CD14-positive monocyte (primary cell): ENCODE measurements around the gene RPL7A. TPM values are rescaled to one million over a fixed set of nuclear protein-coding genes. Genes with fewer than 3 reads are reported as not detected.

ENCODE experiments used
- DNase-seq, 3 donors: peaks; one replicate each; pipeline ENCODE4 v3.0.0-alpha.2; 2011 to 2022
- H2AFZ ChIP-seq: 2 replicates; pipeline ENCODE4 v1.6.0; 2012; ENCODE audit warnings: mild to moderate bottlenecking, low read depth, low read length, inconsistent platforms; ENCODE audit not compliant: insufficient read depth, poor library complexity, severe bottlenecking
- H3K27ac ChIP-seq, 2 donors: 1 replicate in 1 of 2; 2 replicates in 1 of 2; pipeline ENCODE4 v1.5.1; 2012 to 2013; ENCODE audit warnings: low read length in 2 of 2, control low read depth in 1 of 2, inconsistent platforms in 1 of 2, low read depth in 1 of 2, mild to moderate bottlenecking in 1 of 2
- H3K27me3 ChIP-seq, 2 donors: one replicate each; pipeline versions ENCODE4 v1.6.0 to v1.6.1; 2011 to 2013; ENCODE audit warnings: low read length in 2 of 2; ENCODE audit not compliant: control insufficient read depth in 2 of 2, insufficient read depth in 2 of 2
- H3K36me3 ChIP-seq, 2 donors: replicated peaks in 1 of 2; 1 replicate in 1 of 2; 2 replicates in 1 of 2; pipeline versions ENCODE4 v1.5.1 to v1.6.1; 2012 to 2013; ENCODE audit warnings: low read length in 2 of 2, control low read depth in 1 of 2, inconsistent platforms in 1 of 2, mild to moderate bottlenecking in 1 of 2; ENCODE audit not compliant: insufficient read depth in 2 of 2, control insufficient read depth in 1 of 2
- H3K4me1 ChIP-seq, 2 donors: 1 replicate in 1 of 2; 2 replicates in 1 of 2; pipeline versions ENCODE4 v1.5.1 to v1.6.1; 2012 to 2013; ENCODE audit warnings: low read length in 2 of 2, control low read depth in 1 of 2, inconsistent platforms in 1 of 2, mild to moderate bottlenecking in 1 of 2, moderate library complexity in 1 of 2; ENCODE audit not compliant: insufficient read depth in 2 of 2, control insufficient read depth in 1 of 2
- H3K4me2 ChIP-seq: replicated peaks from 2 replicates; pipeline ENCODE3; 2012; ENCODE audit warnings: low read length, moderate library complexity, mild to moderate bottlenecking; ENCODE audit not compliant: poor library complexity, severe bottlenecking; ENCODE audit errors: extremely low read depth
- H3K4me3 ChIP-seq, 3 experiments: fragments of 200-600 bp in 1 of 3; sonication (generic) in 1 of 3; replicated peaks in 1 of 3; 1 replicate in 2 of 3; 2 replicates in 1 of 3; pipeline ENCODE4 v1.5.1; 2011 to 2013; ENCODE audit warnings: low read length in 3 of 3, mild to moderate bottlenecking in 3 of 3, control low read depth in 2 of 3, low read depth in 2 of 3, inconsistent platforms in 1 of 3, moderate library complexity in 1 of 3
- H3K79me2 ChIP-seq: 2 replicates; pipeline ENCODE4 v1.6.0; 2012; ENCODE audit warnings: mild to moderate bottlenecking, control low read depth, inconsistent platforms, low read length, moderate library complexity; ENCODE audit not compliant: insufficient read depth
- H3K9ac ChIP-seq: 2 replicates; pipeline ENCODE4 v1.6.0; 2017; ENCODE audit warnings: low read length, mild to moderate bottlenecking; ENCODE audit not compliant: insufficient read depth, poor library complexity, severe bottlenecking
- H3K9me3 ChIP-seq, 2 donors: replicated peaks in 1 of 2; 1 replicate in 1 of 2; 2 replicates in 1 of 2; pipeline versions ENCODE4 v1.5.1 to v1.6.1; 2012 to 2013; ENCODE audit warnings: low read length in 2 of 2, control low read depth in 1 of 2; ENCODE audit not compliant: control insufficient read depth in 1 of 2, insufficient read depth in 1 of 2
- H4K20me1 ChIP-seq: 2 replicates; pipeline ENCODE4 v1.6.0; 2012; ENCODE audit warnings: mild to moderate bottlenecking, low read length, control low read depth, moderate library complexity; ENCODE audit not compliant: insufficient read depth
- H3K27ac Mint-ChIP-seq, 7 donors: one replicate each; pipeline ENCODE4 v1.8.0; 2020; ENCODE audit warnings: mild to moderate bottlenecking in 7 of 7, mixed read lengths in 7 of 7, moderate library complexity in 6 of 7, inconsistent platforms in 2 of 7
- H3K27me3 Mint-ChIP-seq, 3 donors: one replicate each; pipeline ENCODE4 v1.8.0; 2021 to 2022; ENCODE audit warnings: low read depth in 3 of 3, mild to moderate bottlenecking in 3 of 3, mixed read lengths in 3 of 3, moderate library complexity in 3 of 3, inconsistent platforms in 1 of 3
- H3K36me3 Mint-ChIP-seq, 2 donors: one replicate each; pipeline ENCODE4 v1.8.0; 2020; ENCODE audit warnings: mixed read lengths in 2 of 2, inconsistent platforms in 1 of 2, mild to moderate bottlenecking in 1 of 2
- H3K4me1 Mint-ChIP-seq: one replicate; pipeline ENCODE4 v1.8.0; 2020; ENCODE audit warnings: mild to moderate bottlenecking, mixed read lengths
- H3K4me3 Mint-ChIP-seq, 2 donors: one replicate each; pipeline ENCODE4 v1.8.0; 2020; ENCODE audit warnings: mild to moderate bottlenecking in 2 of 2, mixed read lengths in 2 of 2, moderate library complexity in 1 of 2
- H3K9me3 Mint-ChIP-seq, 7 donors: one replicate each; pipeline ENCODE4 v1.8.0; 2020 to 2022; ENCODE audit warnings: mixed read lengths in 7 of 7, mild to moderate bottlenecking in 6 of 7, moderate library complexity in 6 of 7, inconsistent platforms in 2 of 7
- WGBS: methylation state at CpG from one replicate; pipeline ENCODE4 v1.1.5; 2013; ENCODE audit warnings: missing lambda C conversion rate; ENCODE audit not compliant: insufficient coverage; 5-methylcytosine and 5-hydroxymethylcytosine counted together
- intact Hi-C, 2 donors: fragments of 100-400 bp; cut with micrococcal nuclease; formaldehyde crosslinking; loops; one replicate each; pipeline versions ENCODE4 v1.15.0 to v1.15.1; 2023
- polyA plus RNA-seq, 3 donors: library from polyadenylated mRNA; depleted of rRNA in 1 of 3; unstranded in 2 of 3; stranded (reverse) in 1 of 3; fragments of 300-500 nt in 2 of 3; fragments of >200 nt in 1 of 3; fragmentation: Illumina TruSeq in 2 of 3; gene quantifications; 1 replicate in 2 of 3; 2 replicates in 1 of 3; pipeline ENCODE4 v1.2.3, GENCODE V29; 2012 to 2021
- TF ChIP-seq, protein P1 (sequence below): fragments of 200-600 bp; IDR thresholded peaks from one replicate; pipeline ENCODE4 v1.8.0; 2022; ENCODE audit warnings: antibody characterized with exemption, mild to moderate bottlenecking

Gene RPL7A
- polyA plus RNA-seq, 3 donors: 390 to 2,322 (median 437) TPM

GRCh38 chr9:133359399-133360175 lies 11.6 kb downstream of the RPL7A start:
- Mint-ChIP-seq H3K4me1 (peaks cover 37% of the 10 kb centered on the region), H3K9me3 (peaks cover 0 to 1% (median 0%) of the 10 kb centered on the region in 7 donors), H3K4me3 (no peak overlapping the region), H3K36me3 (peaks cover 51 to 58% of the 10 kb centered on the region in 2 donors), H3K27ac (peak overlapping the region in 6 of 7 donors; percentile 12 to 63 (median 55)), H3K27me3 (peaks cover 0 to 2% (median 0%) of the 10 kb centered on the region in 3 donors)
- no peak overlapping the region for H3K27ac ChIP-seq
- no peak overlapping the region for H3K9ac ChIP-seq
- H3K36me3 ChIP-seq: peaks cover 43 to 56% of the 10 kb centered on the region in 2 donors
- no peak overlapping the region for H3K4me3 ChIP-seq
- H3K9me3 ChIP-seq: no peaks in the 10 kb centered on the region
- peaks cover 26% of the 10 kb centered on the region for H3K79me2 ChIP-seq
- peaks cover 27 to 32% of the 10 kb centered on the region in 2 donors for H3K4me1 ChIP-seq
- DNase-seq: no peak
- intact Hi-C loops: no loop called here
- H3K27me3 ChIP-seq: no peaks in the 10 kb centered on the region
- H2AFZ ChIP-seq: no peak overlapping the region
- H4K20me1 ChIP-seq: peaks cover 49% of the 10 kb centered on the region
- WGBS: 84% methylated on average over 18 of the region's 20 CpGs
- H3K4me2 ChIP-seq: no peak overlapping the region
- TF ChIP-seq, protein P1, sequence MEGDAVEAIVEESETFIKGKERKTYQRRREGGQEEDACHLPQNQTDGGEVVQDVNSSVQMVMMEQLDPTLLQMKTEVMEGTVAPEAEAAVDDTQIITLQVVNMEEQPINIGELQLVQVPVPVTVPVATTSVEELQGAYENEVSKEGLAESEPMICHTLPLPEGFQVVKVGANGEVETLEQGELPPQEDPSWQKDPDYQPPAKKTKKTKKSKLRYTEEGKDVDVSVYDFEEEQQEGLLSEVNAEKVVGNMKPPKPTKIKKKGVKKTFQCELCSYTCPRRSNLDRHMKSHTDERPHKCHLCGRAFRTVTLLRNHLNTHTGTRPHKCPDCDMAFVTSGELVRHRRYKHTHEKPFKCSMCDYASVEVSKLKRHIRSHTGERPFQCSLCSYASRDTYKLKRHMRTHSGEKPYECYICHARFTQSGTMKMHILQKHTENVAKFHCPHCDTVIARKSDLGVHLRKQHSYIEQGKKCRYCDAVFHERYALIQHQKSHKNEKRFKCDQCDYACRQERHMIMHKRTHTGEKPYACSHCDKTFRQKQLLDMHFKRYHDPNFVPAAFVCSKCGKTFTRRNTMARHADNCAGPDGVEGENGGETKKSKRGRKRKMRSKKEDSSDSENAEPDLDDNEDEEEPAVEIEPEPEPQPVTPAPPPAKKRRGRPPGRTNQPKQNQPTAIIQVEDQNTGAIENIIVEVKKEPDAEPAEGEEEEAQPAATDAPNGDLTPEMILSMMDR: no peak

DNA sequence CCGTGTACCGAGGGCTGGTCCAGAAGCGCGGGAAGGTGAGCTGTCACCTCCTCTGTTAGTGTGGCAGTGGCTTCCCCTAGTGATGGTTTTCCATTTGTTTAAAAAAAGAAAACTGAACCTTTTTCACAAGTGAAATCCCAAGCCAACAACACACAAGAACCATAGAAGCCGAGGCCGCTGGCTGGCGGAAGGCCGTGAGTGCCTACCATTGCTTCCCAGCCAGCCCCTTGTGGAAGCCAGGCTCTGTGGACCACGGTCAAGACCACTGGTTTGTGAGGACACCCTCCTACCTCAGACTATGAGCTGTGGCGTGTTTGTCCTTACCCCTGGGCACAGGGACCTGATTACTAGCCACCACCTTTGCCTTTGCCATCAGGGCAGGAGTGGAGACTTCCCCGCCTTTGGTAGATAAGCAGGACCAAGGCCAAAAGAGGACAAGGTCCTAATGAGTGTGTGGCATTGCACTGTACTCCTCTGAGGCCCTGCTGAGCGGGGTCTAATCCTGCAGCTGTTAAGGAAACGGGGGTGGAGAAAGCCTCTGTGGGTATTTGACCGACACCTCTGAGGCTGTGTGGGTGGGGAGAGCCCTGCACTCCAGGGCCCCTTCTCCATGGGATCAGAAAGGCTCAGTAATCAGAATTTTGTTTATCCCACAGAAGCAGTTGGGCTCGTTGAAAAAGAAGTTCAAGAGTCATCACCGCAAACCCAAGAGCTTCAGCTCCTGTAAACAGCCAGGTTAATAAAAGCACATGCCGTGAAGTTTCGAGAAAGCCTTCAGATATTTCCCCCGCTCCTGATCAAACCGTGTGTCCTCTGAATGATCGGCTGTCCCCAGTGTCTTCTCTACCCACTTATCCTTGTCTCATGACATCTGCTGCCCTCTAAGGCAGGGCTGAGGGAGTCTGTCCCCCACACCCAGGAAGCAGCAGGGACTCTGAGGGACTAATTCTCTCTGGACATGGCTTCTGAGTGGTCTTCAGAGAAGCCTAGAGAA lies 12.7 kb downstream of the RPL7A start:
- H3K9me3 ChIP-seq: no peaks in the 10 kb centered on the region
- H3K27ac ChIP-seq: no peak overlapping the region
- H3K4me1 Mint-ChIP-seq: peaks cover 27% of the 10 kb centered on the region
- H3K4me3 ChIP-seq: no peak overlapping the region
- H3K9ac ChIP-seq: no peak overlapping the region
- DNase-seq: no peak
- peaks cover 0 to 1% (median 0%) of the 10 kb centered on the region in 7 donors for H3K9me3 Mint-ChIP-seq
- WGBS: 87% methylated on average over 16 of the region's 21 CpGs
- H3K36me3 Mint-ChIP-seq: peaks cover 60 to 68% of the 10 kb centered on the region in 2 donors
- no peak overlapping the region for H3K4me2 ChIP-seq
- H3K4me1 ChIP-seq: peaks cover 16 to 21% of the 10 kb centered on the region in 2 donors
- no peak overlapping the region for H2AFZ ChIP-seq
- peaks cover 27% of the 10 kb centered on the region for H3K79me2 ChIP-seq
- H3K27me3 ChIP-seq: no peaks in the 10 kb centered on the region
- intact Hi-C loops: no loop called here
- peak overlapping the region in 3 of 7 donors; percentile 2 to 35 (median 8) for H3K27ac Mint-ChIP-seq
- TF ChIP-seq, protein P1: no peak
- peaks cover 53 to 67% of the 10 kb centered on the region in 2 donors for H3K36me3 ChIP-seq
- peaks cover 0 to 2% (median 0%) of the 10 kb centered on the region in 3 donors for H3K27me3 Mint-ChIP-seq
- H3K4me3 Mint-ChIP-seq: no peak overlapping the region
- H4K20me1 ChIP-seq: peaks cover 60% of the 10 kb centered on the region
